Smooth muscle cell (in vitro differentiated cells): Measurements from ENCODE around the gene ANKRD22. TPM values are rescaled to one million over a fixed set of nuclear protein-coding genes. Genes with fewer than 3 reads are reported as not detected.

ENCODE experiments used
- DNase-seq: peaks from one replicate; lab custom pipeline; 2025; ENCODE audit not compliant: unreplicated experiment; lab: John Stamatoyannopoulos, UW
- H2AFZ ChIP-seq: fragments of 200-600 bp; sonication (generic); 2 replicates; pipeline ENCODE4 v1.6.0; 2016; ENCODE audit warnings: antibody characterized with exemption, low read depth, mild to moderate bottlenecking
- H3F3A ChIP-seq: fragments of 200-600 bp; sonication (generic); 2 replicates; pipeline ENCODE4 v1.6.0; 2017; ENCODE audit warnings: antibody characterized with exemption, low read depth
- H3K27ac ChIP-seq: fragments of 200-600 bp; sonication (generic); 2 replicates; pipeline ENCODE4 v1.5.1; 2016; ENCODE audit warnings: low read depth, mild to moderate bottlenecking
- H3K27me3 ChIP-seq: fragments of 200-600 bp; sonication (generic); 2 replicates; pipeline ENCODE4 v1.6.1; 2016; ENCODE audit warnings: low read depth, mild to moderate bottlenecking
- H3K36me3 ChIP-seq: fragments of 200-600 bp; sonication (generic); 2 replicates; pipeline ENCODE4 v1.5.1; 2016; ENCODE audit warnings: low read depth
- H3K4me1 ChIP-seq: fragments of 200-600 bp; sonication (generic); 2 replicates; pipeline ENCODE4 v1.5.1; 2016; ENCODE audit warnings: low read depth
- H3K4me2 ChIP-seq: fragments of 200-600 bp; sonication (generic); 2 replicates; pipeline ENCODE4 v1.6.0; 2016; ENCODE audit warnings: mild to moderate bottlenecking
- H3K4me3 ChIP-seq: fragments of 200-600 bp; sonication (generic); 2 replicates; pipeline ENCODE4 v1.5.1; 2016; ENCODE audit warnings: mild to moderate bottlenecking
- H3K79me2 ChIP-seq: fragments of 200-600 bp; sonication (generic); 2 replicates; pipeline ENCODE4 v1.6.0; 2016; ENCODE audit warnings: low read depth, mild to moderate bottlenecking
- H3K9ac ChIP-seq: fragments of 200-600 bp; sonication (generic); 2 replicates; pipeline ENCODE4 v1.6.0; 2016; ENCODE audit warnings: low read depth
- H3K9me3 ChIP-seq: fragments of 200-600 bp; sonication (generic); replicated peaks from 2 replicates; pipeline ENCODE4 v1.5.1; 2016; ENCODE audit warnings: low read depth
- H4K20me1 ChIP-seq: fragments of 200-600 bp; sonication (generic); 2 replicates; pipeline ENCODE4 v1.6.0; 2016; ENCODE audit warnings: low read depth
- WGBS: methylation state at CpG from one replicate; pipeline ENCODE4 v1.1.7; 2016; ENCODE audit warnings: low lambda C conversion rate; 5-methylcytosine and 5-hydroxymethylcytosine counted together
- polyA plus RNA-seq: library from polyadenylated mRNA; unstranded; fragments of >200 nt; fragmentation: Nextera tagmentation; extraction: Ambion mirVana; gene quantifications from 2 replicates; pipeline ENCODE4 v1.2.1, GENCODE V29; 2016
- total RNA-seq: library from RNA; depleted of rRNA; stranded (reverse); fragments of >200 nt; gene quantifications from 2 replicates; pipeline ENCODE4 v1.2.3, GENCODE V29; 2014
- TF ChIP-seq, protein P1 (sequence below): fragments of 200-600 bp; sonication (generic); IDR thresholded peaks from 2 replicates; pipeline ENCODE4 v1.5.1; 2017; ENCODE audit warnings: borderline replicate concordance, mild to moderate bottlenecking, antibody characterized with exemption; ENCODE audit not compliant: insufficient read depth, poor library complexity, severe bottlenecking

The ANKRD22 gene
- total and polyA plus RNA-seq, 2 experiments from 2014 or later = 1.9 to 3.4 TPM

DNA sequence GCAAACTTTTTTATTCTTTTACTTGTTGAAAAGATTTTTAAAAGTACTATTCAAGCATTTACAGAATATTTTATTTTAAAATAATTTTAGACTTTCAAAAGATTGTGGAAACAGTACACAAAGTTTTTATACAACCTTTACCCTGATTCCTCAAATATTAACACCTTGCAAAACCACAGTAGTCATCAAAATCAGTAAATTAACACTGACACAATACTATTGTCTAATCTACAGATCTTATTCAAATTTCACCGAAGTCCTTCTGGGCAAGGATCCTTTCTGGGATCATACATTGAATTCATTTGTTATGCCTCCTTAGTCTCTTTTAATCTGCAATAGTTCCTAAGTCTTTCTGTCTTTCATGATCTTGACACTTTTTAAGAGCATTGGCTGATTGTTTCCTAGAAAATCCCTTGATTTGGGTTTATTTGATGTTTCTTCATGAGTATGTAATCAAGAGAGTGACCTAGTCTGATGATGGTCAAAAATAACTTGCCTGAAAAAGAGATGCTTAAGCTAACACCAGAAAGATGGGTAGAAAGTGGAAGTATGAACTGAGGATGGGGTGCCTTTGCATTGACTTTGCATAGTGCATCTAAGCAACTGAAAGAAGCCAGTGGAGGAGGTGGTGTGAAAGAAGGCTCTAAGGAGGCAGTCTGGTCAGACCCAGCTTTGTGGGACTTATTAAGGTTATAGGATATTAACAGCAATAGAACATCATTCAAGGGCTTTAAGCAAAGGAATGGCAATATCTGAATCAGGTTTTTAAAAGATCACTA, 38.1 kb upstream of the ANKRD22 start:
- no peak overlapping the region for H2AFZ ChIP-seq
- no peaks in the 10 kb centered on the region for H4K20me1 ChIP-seq
- no peak overlapping the region for H3K4me2 ChIP-seq
- no peaks in the 10 kb centered on the region for H3K9me3 ChIP-seq
- no peaks in the 10 kb centered on the region for H3K79me2 ChIP-seq
- no peak for DNase-seq
- no peaks in the 10 kb centered on the region for H3K4me1 ChIP-seq
- TF ChIP-seq, protein P1, sequence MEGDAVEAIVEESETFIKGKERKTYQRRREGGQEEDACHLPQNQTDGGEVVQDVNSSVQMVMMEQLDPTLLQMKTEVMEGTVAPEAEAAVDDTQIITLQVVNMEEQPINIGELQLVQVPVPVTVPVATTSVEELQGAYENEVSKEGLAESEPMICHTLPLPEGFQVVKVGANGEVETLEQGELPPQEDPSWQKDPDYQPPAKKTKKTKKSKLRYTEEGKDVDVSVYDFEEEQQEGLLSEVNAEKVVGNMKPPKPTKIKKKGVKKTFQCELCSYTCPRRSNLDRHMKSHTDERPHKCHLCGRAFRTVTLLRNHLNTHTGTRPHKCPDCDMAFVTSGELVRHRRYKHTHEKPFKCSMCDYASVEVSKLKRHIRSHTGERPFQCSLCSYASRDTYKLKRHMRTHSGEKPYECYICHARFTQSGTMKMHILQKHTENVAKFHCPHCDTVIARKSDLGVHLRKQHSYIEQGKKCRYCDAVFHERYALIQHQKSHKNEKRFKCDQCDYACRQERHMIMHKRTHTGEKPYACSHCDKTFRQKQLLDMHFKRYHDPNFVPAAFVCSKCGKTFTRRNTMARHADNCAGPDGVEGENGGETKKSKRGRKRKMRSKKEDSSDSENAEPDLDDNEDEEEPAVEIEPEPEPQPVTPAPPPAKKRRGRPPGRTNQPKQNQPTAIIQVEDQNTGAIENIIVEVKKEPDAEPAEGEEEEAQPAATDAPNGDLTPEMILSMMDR = no peak
- no peak overlapping the region for H3K9ac ChIP-seq
- H3K27ac ChIP-seq = no peak overlapping the region
- WGBS = 92% methylated on average over 1 of the region's 1 CpG
- H3K36me3 ChIP-seq = no peaks in the 10 kb centered on the region
- no peaks in the 10 kb centered on the region for H3F3A ChIP-seq
- H3K4me3 ChIP-seq = no peak overlapping the region
- peaks cover 67% of the 10 kb centered on the region for H3K27me3 ChIP-seq

GRCh38 chr10:88888810-88889445, 37.3 kb upstream of the ANKRD22 start:
- H3K27ac ChIP-seq = no peak overlapping the region

DNA sequence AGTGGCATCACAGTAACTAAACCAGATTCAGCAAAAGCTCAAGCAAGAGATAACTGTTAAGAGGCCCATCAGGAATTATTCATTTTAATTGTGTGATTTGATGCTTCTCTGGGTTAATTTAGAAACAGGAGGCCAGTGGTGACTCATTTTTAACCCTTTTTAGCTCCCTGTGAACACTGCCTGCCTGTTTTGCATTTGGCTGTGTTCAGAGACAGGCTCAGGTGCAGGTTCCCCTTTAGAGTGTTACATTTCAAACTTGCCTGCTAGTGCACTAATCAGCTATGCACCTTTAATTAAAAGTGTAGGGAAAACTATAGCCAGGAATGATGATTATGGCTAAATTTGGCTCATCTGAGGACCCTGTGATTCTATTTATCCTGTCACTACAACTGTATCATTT, 34.9 kb upstream of the ANKRD22 start:
- Histone ChIP-seq H3K4me1 (peaks cover 6% of the 10 kb centered on the region), H3K9ac (no peak overlapping the region), H3K27ac (no peak overlapping the region), H3K9me3 (no peaks in the 10 kb centered on the region), H3F3A (no peaks in the 10 kb centered on the region), H4K20me1 (no peaks in the 10 kb centered on the region), H3K79me2 (no peaks in the 10 kb centered on the region), H3K27me3 (peaks cover 58% of the 10 kb centered on the region), H2AFZ (no peak overlapping the region), H3K4me2 (no peak overlapping the region), H3K36me3 (no peaks in the 10 kb centered on the region), H3K4me3 (no peak overlapping the region)
- DNase-seq = no peak
- TF ChIP-seq, protein P1 = no peak

More at GRCh38 chr10:88888810-88889445, 37.3 kb upstream of the ANKRD22 start:
- H3K9ac ChIP-seq = no peak overlapping the region
- DNase-seq = no peak
- H3K4me1 ChIP-seq = no peaks in the 10 kb centered on the region
- H3K36me3 ChIP-seq = no peaks in the 10 kb centered on the region
- no peaks in the 10 kb centered on the region for H3F3A ChIP-seq
- H3K79me2 ChIP-seq = no peaks in the 10 kb centered on the region
- no peak overlapping the region for H3K4me3 ChIP-seq
- H2AFZ ChIP-seq = no peak overlapping the region
- no peaks in the 10 kb centered on the region for H4K20me1 ChIP-seq
- TF ChIP-seq, protein P1 = no peak
- H3K4me2 ChIP-seq = no peak overlapping the region
- peaks cover 61% of the 10 kb centered on the region for H3K27me3 ChIP-seq
- H3K9me3 ChIP-seq = no peaks in the 10 kb centered on the region
